Activated naive CD4-positive, alpha-beta T cell treated with anti-CD3 and anti-CD28 coated beads, Interleukin-2, amount 50 U/mL, for 24 hours (primary cell): ENCODE data around the gene VWF.
"Not testable (repeated sequence)": the region's sequence is repeated elsewhere in the genome, so short reads cannot be mapped to it uniquely, and the experiment has no call there.

Experiments
- H3K27ac Mint-ChIP-seq: one replicate; pipeline ENCODE4 v1.8.0; 2021; ENCODE audit warnings: mild to moderate bottlenecking, mixed read lengths
- H3K27me3 Mint-ChIP-seq: one replicate; pipeline ENCODE4 v1.8.0; 2021; ENCODE audit warnings: mixed read lengths
- H3K36me3 Mint-ChIP-seq: one replicate; pipeline ENCODE4 v1.8.0; 2021; ENCODE audit warnings: mixed read lengths
- H3K4me1 Mint-ChIP-seq: one replicate; pipeline ENCODE4 v1.8.0; 2021; ENCODE audit warnings: mixed read lengths
- H3K4me3 Mint-ChIP-seq: one replicate; pipeline ENCODE4 v1.8.0; 2021; ENCODE audit warnings: mild to moderate bottlenecking, mixed read lengths
- H3K9me3 Mint-ChIP-seq: one replicate; pipeline ENCODE4 v1.8.0; 2021; ENCODE audit warnings: mixed read lengths

VWF gene

DNA sequence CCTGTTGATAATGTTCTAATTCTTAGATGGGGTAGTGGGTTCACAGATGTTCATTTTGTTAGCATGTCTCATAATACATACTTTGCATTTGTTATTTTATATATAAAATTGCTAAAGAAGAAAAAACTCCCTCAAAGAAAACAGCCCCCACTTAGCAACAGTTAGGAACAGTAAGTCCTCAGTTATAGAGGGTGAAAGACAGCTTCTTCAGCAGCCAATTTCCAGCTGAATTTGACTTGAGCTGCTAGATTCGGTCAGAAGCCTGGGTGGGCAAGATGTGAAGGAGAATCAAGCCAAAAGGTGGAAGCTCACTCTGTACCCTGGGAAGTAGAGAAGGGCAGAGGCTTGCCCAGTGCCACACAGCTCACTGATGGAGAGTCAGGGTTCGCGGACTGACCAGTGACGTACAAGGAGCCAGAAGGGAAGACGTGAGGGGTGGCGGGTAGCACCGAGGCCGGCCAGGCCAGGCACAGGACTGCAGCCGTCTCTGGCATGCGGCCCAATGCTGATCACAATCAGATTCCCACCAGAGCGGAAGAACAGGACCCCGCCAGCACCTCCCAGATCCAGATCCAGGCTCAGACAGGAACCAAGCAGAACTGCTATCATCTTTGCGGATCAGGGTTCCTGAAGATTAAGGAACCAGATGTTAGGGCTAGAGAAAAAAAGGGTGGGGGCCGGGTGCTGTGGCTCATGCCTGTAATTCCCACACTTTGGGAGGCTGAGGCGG, 30.4 kb upstream of the VWF start:
- peaks cover 6% of the 10 kb centered on the region for H3K4me1 Mint-ChIP-seq
- H3K9me3 Mint-ChIP-seq, result no peaks in the 10 kb centered on the region
- no peaks in the 10 kb centered on the region for H3K36me3 Mint-ChIP-seq
- no peaks in the 10 kb centered on the region for H3K27me3 Mint-ChIP-seq
- H3K4me3 Mint-ChIP-seq, result no peak overlapping the region
- no peak overlapping the region for H3K27ac Mint-ChIP-seq

DNA sequence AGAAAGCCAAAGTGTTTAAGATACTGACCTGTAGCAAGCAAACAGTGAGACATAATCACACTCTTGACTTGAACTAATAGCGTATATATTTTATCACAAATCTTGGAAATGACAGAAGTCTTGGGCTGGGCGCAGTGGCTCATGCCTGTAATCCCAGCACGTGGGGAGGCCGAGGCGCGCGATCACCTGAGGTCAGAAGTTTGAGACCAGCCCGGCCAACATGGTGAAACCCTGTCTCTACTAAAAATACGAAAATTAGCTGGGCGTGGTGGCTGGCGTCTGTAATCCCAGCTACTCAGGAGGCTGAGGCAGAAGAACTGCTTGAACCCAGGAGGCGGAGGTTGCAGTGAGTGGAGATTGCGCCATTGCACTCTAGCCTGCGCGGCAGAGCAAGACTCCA, 24.3 kb upstream of the VWF start:
- H3K27me3 Mint-ChIP-seq, H3K9me3 Mint-ChIP-seq, H3K27ac Mint-ChIP-seq, H3K4me3 Mint-ChIP-seq, H3K36me3 Mint-ChIP-seq: not testable (repeated sequence)
- H3K4me1 Mint-ChIP-seq, result peaks cover 27% of the 10 kb centered on the region

DNA sequence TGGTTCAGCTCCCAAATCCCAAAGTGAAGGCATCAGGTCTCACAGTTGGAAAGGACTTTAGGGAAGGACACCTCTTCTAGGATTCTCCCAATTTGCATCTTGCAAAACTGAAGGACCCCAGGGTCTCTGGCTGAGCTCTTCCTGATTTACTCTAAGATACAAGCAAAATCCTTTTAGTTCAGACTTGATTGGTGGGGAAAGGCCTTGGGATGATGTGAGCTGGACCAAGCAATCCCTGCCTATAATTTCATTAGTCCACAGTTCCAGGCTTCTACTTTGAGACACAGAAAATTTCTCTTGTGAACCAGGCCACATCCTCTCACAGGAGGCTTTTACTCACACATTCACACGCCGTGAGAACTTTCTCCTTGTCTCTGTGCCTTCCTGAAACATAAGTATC, 23.6 kb upstream of the VWF start:
- no peaks in the 10 kb centered on the region for H3K36me3 Mint-ChIP-seq
- peaks cover 28% of the 10 kb centered on the region for H3K4me1 Mint-ChIP-seq
- H3K27ac Mint-ChIP-seq, result peak overlapping the region; percentile 70
- no peaks in the 10 kb centered on the region for H3K27me3 Mint-ChIP-seq
- no peak overlapping the region for H3K4me3 Mint-ChIP-seq
- no peaks in the 10 kb centered on the region for H3K9me3 Mint-ChIP-seq

DNA sequence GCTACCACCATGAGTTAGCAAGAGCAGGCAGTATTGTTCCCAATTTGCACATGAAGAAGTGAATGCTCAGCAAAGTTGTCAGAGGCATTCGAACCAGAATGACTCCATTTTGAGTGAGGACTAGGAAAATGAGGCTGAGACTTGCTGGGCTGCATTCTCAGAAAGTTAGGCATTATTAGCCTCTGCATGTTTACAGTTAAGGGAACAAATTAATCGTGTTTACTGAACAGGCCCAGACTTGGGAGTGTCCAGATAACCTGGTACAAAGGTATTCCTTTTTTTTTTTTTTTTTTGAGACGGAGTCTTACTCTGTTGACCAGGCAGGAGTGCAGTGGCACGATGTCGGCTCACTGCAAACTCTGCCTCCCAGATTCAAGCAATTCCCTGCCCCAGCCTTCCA, 22.5 kb upstream of the VWF start:
- Mint-ChIP-seq H3K4me1 (peaks cover 35% of the 10 kb centered on the region), H3K4me3 (no peak overlapping the region), H3K9me3 (no peaks in the 10 kb centered on the region), H3K27me3 (no peaks in the 10 kb centered on the region), H3K36me3 (no peaks in the 10 kb centered on the region), H3K27ac (no peak overlapping the region)

DNA sequence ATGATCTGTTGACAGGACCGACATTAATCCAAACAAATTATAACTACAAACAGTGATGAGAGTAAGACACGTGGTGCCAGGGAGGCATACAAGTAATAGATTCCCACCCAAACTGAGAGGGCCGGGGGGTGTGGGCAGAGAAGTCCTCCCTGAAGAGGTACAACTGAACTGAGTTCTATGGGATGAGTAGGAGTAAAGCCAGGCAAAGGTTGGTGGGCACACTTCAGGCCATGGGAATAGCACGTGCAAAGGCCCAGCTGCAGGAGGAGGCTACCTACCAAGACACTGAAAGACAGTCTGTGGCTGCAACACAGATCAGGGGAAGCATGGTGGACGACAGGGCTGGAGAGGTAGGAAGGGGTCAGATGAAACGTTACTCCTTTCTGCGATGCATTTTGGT, 22.0 kb upstream of the VWF start:
- H3K27me3 Mint-ChIP-seq, result no peaks in the 10 kb centered on the region
- H3K27ac Mint-ChIP-seq, result no peak overlapping the region
- H3K4me3 Mint-ChIP-seq, result no peak overlapping the region
- no peaks in the 10 kb centered on the region for H3K36me3 Mint-ChIP-seq
- peaks cover 39% of the 10 kb centered on the region for H3K4me1 Mint-ChIP-seq
- H3K9me3 Mint-ChIP-seq, result no peaks in the 10 kb centered on the region

DNA sequence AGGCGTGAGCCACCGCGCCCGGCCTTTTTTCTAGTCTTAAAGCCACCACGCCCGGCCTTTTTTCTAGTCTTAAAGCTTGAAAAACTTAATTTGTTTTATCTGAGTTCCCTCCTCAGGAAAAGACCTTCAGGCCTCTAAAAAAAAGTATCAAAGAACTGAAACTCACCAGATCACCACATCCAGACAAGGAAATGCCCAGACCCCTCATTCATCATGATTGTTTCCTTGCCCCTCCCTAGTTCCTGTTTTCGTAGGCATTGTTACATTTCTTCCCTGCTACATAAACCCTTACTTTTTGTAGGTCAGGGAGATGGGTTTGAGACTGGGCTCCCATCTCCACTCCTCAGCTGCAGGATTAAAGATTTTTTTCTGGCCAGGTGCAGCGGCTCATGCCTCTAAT, 21.1 kb upstream of the VWF start:
- Mint-ChIP-seq H3K4me3 (peak overlapping the region; percentile 20), H3K36me3 (no peaks in the 10 kb centered on the region), H3K27me3 (no peaks in the 10 kb centered on the region), H3K4me1 (peaks cover 49% of the 10 kb centered on the region), H3K9me3 (no peaks in the 10 kb centered on the region), H3K27ac (peak overlapping the region; percentile 74)

DNA sequence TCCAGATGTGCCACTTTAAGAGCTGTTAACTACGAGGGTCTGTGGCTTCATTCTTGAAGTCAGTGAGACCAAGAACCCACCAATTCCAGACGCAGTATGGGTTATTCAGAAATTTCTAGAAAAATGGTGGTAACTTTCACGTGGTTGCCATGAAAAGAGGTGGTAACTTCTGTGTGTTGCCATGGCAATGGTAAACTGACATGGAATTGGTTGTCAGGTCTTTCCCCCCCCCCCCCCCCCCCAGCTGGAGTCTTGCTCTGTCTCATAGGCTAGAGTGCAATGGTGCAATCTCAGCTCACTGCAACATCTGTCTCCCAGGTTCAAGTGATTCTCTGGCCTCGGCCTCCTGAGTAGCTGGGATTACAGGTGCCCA, 18.8 kb upstream of the VWF start:
- H3K4me1 Mint-ChIP-seq, result peaks cover 63% of the 10 kb centered on the region
- H3K9me3 Mint-ChIP-seq, result no peaks in the 10 kb centered on the region
- H3K27me3 Mint-ChIP-seq, result no peaks in the 10 kb centered on the region
- H3K36me3 Mint-ChIP-seq, result no peaks in the 10 kb centered on the region
- no peak overlapping the region for H3K4me3 Mint-ChIP-seq
- H3K27ac Mint-ChIP-seq, result no peak overlapping the region

DNA sequence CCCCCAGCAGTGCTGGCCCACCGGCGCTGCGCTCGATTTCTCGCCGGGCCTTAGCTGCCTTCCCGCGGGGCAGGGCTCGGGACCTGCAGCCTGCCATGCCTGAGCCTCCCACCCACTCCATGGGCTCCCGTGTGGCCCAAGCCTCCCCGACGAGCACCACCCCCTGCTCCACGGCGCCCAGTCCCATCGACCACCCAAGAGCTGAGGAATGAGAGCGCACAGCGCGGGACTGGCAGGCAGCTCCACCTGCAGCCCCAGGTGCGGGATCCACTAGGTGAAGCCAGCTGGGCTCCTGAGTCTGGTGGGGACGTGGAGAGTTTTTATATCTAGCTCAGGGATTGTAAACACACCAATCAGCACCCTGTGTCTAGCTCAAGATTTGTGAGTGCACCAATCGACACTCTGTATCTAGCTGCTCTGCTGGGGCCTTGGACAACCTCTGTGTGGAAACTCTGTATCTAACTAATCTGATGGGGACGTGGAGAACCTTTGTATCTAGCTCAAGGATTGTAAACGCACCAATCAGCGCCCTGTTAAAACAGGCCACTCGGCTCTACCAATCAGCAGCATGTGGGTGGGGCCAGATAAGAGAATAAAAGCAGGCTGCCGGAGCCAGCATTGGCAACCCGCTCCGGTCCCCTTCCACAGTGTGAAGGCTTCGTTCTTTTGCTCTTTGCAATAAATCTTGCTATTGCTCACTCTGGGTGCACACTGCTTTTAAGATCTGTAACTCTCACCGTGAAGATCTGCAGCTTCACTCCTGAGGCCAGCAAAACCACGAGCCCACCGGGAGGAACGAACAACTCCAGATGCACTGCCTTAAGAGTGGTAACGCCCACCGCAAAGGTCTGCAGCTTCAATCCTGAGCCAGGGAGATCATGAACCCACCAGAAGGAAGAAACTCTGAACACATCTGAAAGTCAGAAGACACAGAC, 18.2 kb upstream of the VWF start:
- H3K27me3 Mint-ChIP-seq, result not testable (repeated sequence)

DNA sequence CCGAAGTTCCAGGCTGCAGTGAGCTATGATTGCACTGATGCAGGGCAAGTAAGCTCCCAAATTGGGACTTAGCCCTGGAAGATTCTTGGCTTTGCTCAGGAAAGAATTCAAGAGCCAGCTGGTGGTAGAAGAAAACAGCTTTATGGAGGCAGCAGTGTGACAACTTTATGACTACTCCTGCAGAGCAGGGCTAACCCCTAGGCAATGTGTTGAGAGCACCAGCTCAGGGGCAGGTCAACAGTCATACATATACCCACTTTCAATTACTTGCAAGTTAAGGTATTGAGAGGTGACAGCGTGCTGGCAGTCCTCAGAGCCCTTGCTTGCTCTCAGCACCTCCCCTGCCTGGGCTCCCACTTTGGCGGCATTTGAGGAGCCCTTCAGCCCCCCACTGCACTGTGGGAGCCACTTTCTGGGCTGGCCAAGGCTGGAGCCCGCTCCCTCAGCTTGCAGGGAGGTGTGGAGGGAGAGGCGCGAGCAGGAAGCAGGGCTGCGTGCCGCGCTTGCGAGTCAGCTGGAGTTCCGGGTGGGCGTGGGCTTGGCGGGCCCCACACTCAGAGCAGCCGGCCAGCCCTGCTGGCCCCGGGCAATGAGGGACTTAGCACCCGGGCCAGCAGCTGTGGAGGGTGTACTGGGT, 17.4 kb upstream of the VWF start:
- Mint-ChIP-seq H3K4me1 (peaks cover 54% of the 10 kb centered on the region), H3K4me3 (peak overlapping the region; percentile 23), H3K27ac (peak overlapping the region; percentile 99)
- not testable (repeated sequence) for H3K36me3 Mint-ChIP-seq, H3K9me3 Mint-ChIP-seq, H3K27me3 Mint-ChIP-seq

More for the DNA sequence above, 18.2 kb upstream of the VWF start:
- H3K36me3 Mint-ChIP-seq, H3K4me3 Mint-ChIP-seq, H3K9me3 Mint-ChIP-seq: not testable (repeated sequence)
- Mint-ChIP-seq H3K4me1 (peaks cover 56% of the 10 kb centered on the region), H3K27ac (peak overlapping the region; percentile 79)

DNA sequence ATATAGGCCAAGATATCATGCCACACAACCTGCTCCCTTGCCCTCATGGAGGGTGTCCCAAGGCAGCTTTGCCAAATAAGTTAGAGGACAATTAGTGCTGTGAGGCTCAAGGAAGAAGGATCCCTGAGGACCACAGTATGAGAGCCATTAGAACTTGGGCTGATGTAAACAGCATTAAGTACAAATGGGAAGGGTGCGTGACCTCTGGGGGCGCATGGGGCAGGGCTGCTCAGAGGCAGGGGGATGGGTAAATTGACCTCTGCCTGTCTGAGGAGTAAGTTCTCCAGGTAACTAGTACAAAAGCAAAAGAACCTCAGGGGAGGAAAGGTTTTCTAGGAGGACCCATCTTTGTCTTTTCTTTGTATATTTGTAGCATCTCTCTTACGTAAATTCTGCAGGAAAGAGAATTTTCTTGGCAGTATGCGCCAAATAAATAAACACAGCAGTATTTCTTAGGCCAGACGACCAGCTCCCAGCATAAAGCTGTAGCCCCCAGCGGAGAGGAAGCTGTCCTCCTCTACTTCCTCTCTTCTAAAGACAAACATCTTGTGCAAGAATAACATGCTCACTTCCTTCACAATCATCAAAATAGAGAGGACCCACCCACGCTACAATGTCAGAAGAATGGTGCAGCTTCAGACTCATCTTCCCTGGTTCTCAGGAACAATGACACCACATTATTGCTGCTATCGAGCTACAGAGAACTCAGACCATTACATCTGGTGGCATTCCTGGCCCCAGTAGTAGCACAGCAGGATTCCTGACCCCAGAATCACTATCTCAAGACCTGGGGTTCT, 16.4 kb upstream of the VWF start:
- no peaks in the 10 kb centered on the region for H3K9me3 Mint-ChIP-seq

DNA sequence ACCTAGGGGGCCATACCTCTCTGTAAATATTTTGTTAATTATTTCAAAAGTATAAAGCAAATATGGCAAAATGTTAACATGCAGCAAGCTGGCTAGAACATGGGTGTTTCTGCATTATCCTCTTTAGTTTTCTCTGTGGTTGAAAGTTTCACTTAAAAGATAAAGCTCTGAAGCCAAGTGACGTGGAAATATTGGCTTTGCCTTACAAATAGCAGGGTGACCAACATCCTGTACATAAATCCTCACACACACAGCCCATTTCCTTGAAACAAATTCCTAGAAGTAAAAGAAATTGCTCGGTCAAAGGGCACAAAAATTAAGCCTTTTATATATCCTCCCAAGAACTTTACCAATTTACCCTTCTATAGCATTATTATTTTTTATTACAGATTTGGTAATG, 10.6 kb upstream of the VWF start:
- H3K9me3 Mint-ChIP-seq, result no peaks in the 10 kb centered on the region
- H3K27ac Mint-ChIP-seq, result no peak overlapping the region
- peaks cover 13% of the 10 kb centered on the region for H3K4me1 Mint-ChIP-seq
- H3K27me3 Mint-ChIP-seq, result no peaks in the 10 kb centered on the region
- no peak overlapping the region for H3K4me3 Mint-ChIP-seq
- H3K36me3 Mint-ChIP-seq, result no peaks in the 10 kb centered on the region

More for the DNA sequence above, 16.4 kb upstream of the VWF start:
- Mint-ChIP-seq H3K4me1 (peaks cover 45% of the 10 kb centered on the region), H3K4me3 (peak overlapping the region; percentile 75), H3K36me3 (no peaks in the 10 kb centered on the region), H3K27me3 (no peaks in the 10 kb centered on the region), H3K27ac (peak overlapping the region; percentile 99)

DNA sequence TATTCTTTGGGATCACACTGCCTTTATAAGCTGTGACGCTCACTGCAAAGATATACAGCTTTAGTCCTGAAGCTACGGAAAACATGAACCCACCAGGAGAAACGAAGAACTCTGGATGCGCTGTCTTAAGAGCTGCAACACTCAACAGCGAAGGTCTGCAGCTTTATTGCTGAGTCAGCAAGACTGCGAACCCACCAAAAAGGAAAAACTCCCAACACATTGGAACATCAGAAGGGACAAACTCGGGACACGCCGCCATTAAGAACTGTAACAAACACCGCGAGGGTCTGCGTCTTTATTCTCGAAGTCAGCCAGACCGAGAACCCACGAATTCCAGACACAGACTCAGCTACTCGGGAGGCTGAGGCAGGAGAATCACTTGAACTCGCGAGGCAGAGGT, 9.2 kb upstream of the VWF start:
- Mint-ChIP-seq H3K27ac (no peak overlapping the region), H3K4me3 (no peak overlapping the region), H3K36me3 (no peaks in the 10 kb centered on the region), H3K4me1 (peaks cover 3% of the 10 kb centered on the region), H3K9me3 (no peaks in the 10 kb centered on the region), H3K27me3 (no peaks in the 10 kb centered on the region)

DNA sequence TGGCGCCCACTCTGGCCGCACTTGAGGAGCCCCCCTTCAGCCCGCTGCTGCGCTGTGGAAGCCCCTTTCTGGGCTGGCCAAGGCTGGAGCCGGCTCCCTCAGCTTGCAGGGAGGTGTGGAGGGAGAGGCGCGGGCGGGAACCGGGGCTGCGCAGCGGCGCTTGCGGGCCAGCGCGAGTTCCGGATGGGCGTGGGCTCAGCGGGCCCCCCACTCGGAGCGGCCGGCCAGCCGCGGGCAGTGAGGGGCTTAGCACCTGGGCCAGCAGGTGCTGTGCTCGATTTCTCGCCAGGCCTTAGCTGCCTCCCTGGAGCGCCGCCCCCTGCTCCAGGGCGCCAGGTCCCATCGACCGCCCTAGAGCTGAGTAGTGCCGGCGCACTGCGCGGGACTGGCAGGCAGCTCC, 8.0 kb upstream of the VWF start:
- no peak overlapping the region for H3K4me3 Mint-ChIP-seq
- H3K27me3 Mint-ChIP-seq, result no peaks in the 10 kb centered on the region
- no peaks in the 10 kb centered on the region for H3K4me1 Mint-ChIP-seq
- no peaks in the 10 kb centered on the region for H3K36me3 Mint-ChIP-seq
- H3K9me3 Mint-ChIP-seq, result no peaks in the 10 kb centered on the region
- H3K27ac Mint-ChIP-seq, result no peak overlapping the region

DNA sequence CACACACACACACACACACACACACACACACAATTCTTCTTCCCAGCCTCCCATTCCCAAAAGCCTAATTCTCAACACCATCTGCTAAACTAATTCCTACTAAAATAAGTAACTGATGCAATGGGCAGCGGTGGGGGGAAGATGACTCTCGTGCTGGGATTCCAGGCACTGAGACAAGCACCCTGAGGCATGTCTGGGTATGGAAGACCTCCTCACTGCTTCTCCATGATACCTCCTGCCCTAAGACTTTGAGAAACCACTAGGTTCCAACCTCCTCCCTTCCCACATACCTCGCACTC, 789 bp upstream of the VWF start:
- Mint-ChIP-seq H3K27ac (no peak overlapping the region), H3K27me3 (no peaks in the 10 kb centered on the region), H3K36me3 (no peaks in the 10 kb centered on the region), H3K9me3 (no peaks in the 10 kb centered on the region), H3K4me1 (no peaks in the 10 kb centered on the region), H3K4me3 (no peak overlapping the region)

DNA sequence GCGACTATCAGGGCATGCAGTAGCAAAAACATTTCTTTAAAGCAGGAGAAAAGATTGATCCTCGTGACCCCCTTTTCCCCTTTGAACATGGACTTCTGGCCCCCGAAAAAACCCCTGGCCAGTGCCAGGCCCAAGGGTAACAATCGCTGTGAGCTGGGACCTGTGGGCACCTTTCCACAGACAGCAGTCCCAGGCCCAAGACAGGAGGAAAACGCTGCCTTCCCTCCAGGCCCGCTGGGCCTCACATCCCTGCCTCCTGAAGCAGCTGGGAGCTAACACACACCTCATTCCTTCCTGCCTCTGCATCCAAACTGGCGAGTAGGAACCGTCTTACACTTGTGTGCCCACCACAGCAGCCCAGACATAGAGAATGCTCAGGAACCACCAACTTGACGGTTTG, 1.2 kb downstream of the VWF start:
- Mint-ChIP-seq H3K4me3 (no peak overlapping the region), H3K4me1 (no peaks in the 10 kb centered on the region), H3K27me3 (no peaks in the 10 kb centered on the region), H3K9me3 (no peaks in the 10 kb centered on the region), H3K36me3 (no peaks in the 10 kb centered on the region), H3K27ac (no peak overlapping the region)
